GM21723 (cell line): ENCODE results near the gene TET2.

Experiments used
- ATAC-seq: cut with Tn5 transposase; IDR thresholded peaks from one replicate; pipeline ENCODE4 v1.9.1; 2021; ENCODE audit warnings: mild to moderate bottlenecking, moderate library complexity; ENCODE audit not compliant: unreplicated experiment

Gene TET2

GRCh38 chr4:105146276-105147015 is at the start of gene TET2:
TET2 (plus strand) TSS chr4:105146876; CDS start chr4:105233943, 87,067 bp downstream.
- peak; percentile 89 for ATAC-seq

GRCh38 chr4:105102016-105102415 is 44.7 kb upstream of the TET2 start:
- ATAC-seq, result no peak

DNA sequence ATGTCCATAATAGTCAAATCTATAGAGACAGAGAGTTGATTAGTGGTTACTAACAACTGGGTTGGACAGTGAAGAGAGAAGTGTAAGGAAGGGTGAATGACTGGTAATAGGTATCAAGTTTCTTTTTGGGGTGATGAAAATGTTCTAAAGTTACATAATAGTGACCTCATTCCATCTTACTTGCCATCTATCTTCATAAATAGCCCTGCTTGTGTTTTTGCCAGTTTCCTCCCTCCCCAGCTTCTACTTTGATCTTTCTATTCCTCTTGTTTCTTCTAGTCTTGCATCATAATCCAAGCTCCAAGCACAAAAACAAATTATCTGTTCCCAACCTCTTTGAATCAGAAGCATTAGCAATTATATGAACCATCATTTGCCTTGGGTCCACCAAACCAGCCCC is 40.2 kb upstream of the TET2 start:
- ATAC-seq, result no peak

- ATAC-seq, result no peak
Observed at GRCh38 chr4:105107095-105107856, 39.4 kb upstream of the TET2 start.

- no peak for ATAC-seq
Observed at GRCh38 chr4:105108971-105109370, 37.7 kb upstream of the TET2 start.

GRCh38 chr4:105112274-105112673 is 34.4 kb upstream of the TET2 start:
- ATAC-seq, result no peak

DNA sequence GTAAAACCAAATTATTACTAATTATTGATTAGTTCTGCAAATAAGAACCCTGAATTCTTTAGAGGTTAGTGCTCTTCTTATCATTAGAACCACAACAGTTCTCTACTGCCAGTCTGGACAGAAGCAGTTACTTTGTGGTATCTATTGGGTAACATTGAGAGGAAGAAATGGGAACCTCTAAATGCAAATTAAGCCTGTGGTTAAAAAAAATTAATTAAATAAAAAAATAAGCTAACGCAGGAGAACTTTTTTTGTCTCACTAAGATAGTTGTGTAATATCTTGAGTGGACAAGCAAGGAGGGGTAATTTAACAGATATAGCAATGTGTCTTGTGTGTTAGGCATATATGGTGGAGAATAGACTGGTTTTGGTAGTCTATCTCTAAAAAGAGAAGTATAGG is 32.9 kb upstream of the TET2 start:
- no peak for ATAC-seq

DNA sequence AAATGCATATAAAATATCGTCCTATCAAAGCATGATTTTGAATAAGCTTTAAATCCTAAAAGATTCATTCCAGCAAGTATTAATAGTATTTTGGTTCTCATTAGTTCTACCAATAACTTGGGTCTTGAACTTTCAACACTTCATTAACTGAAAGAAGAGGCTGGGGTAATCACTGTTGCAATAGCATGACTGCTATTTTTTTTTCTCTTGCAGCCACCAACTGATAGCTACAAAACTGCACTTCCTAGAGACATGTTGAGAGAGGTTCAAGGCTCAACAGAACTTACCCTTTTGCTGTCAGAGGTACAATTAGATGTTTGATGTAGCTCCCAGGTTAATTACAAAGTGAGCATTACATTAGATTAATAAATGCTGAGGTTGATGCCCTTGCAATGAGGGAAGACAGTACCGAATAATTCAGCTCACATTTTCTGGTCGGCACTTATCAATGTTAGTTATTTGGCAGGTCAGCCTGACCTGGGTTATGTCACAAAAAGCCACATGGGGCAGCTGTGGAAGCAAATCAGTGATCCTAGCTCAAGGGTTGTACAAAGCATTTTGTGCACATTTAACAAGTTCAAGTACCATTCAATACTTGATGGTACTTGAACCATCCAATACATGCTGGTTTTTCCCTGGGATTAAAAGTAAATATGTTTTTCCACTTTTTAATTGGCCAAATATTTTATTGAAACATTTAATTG is 29.9 kb upstream of the TET2 start:
- ATAC-seq, result no peak

DNA sequence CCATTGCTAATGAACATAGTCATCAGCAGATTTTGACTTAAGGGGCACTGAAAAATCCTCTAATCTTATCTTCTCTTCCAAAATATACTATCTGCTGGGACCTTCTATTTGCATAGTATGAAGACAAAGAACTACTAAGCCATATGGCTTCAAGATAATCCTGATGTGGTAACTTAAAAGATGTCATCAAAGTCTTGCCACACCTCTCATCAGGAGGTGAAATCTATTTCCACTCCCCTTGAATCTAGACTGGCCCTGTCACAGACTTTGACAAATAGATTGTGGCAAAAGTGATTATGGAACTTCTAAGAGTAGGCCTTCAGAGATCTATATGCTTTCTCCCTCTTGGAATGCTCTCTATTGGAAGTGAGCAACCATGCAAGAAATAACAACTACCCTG is 27.3 kb upstream of the TET2 start:
- ATAC-seq, result no peak

DNA sequence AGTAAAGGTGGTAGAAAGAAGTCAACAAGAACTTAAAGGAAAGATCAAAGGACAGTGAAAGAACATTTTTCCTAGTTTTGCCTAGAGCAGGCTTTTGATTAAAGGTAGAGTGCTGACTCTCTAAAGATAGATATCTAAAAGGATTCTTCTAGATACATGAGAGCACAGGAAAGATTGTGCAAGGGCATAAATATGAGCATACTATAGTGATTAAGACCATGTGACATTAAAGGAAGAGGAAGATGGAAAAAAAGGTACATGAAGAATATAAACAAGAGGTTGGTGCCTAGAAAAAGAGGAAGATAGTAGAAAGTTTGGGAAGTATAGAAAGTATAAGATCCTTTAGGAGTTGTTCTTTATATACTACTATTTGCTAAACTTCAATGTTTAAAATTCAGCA is 26.1 kb upstream of the TET2 start:
- no peak for ATAC-seq

- ATAC-seq, result no peak
Observed at GRCh38 chr4:105122350-105122749, 24.3 kb upstream of the TET2 start.

GRCh38 chr4:105126311-105127169 is 20.1 kb upstream of the TET2 start:
- ATAC-seq, result no peak

DNA sequence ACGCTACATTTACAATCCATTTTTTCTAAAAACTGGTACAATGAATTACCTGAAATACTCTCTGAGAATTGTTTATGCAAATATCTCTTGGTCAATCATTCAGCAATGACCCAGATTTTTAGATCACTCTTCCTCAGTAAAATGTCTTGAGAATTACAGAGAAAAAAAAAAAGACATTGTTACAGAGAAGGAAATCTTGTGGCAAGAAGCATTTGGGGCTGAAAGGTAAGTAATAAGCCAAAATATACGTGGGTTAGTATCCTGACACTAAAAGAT is 19.6 kb upstream of the TET2 start:
- no peak for ATAC-seq

- ATAC-seq, result no peak
Observed at GRCh38 chr4:105128208-105128607, 18.5 kb upstream of the TET2 start.

DNA sequence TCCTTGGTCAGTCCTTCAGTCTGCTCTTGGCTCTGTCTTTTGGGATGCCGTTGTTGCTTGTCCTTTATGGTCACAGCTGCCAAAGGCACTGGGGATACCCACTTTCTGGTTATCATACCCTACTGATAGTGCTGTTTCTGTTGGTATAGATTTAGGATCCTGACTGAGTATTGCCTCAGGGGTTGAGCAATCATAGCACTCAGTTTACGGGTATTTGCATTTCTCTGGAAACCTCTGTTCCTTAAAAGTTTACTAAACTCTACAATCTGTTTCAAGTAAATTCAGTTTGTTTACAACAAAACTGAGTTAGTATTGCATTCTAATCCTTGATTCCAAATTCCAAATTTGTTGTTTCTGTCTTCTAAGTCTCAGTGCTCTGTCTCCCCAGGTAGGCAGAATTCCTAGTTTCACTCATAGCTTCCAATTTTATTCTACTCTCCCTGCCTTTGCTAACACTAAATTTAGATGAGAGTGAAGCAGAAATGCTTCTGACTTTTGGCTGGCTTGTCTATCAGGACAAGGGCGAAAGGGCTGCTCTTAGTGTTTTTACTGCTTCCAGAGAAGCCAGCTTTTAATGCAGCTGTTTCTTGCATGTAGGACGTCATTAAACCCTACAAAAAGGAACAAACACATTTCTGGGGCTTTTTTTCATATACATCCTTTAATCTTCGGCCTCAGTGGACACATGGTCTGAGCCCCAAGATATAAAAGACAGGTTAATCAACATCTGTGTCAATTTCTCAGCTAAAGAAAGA is 17.2 kb upstream of the TET2 start:
- ATAC-seq, result no peak

DNA sequence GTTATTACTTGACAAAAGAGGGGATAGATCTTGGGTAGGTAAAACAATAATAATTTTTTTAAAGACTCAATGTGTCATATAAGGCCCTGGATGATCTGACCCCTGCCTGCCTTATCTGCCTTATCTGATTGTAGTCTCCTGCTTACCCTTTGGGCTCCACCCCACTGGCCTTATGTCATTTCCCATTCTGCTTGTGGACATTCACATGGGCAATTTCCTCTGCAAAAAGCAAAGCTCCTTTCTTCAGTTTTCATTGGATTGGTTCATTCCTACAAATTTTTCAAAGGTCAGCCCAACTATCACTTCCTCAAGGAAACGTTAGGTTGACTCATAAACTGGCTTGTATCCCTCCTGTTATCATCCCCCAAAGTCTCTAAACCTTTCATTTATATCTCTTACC is 15.7 kb upstream of the TET2 start:
- no peak for ATAC-seq

DNA sequence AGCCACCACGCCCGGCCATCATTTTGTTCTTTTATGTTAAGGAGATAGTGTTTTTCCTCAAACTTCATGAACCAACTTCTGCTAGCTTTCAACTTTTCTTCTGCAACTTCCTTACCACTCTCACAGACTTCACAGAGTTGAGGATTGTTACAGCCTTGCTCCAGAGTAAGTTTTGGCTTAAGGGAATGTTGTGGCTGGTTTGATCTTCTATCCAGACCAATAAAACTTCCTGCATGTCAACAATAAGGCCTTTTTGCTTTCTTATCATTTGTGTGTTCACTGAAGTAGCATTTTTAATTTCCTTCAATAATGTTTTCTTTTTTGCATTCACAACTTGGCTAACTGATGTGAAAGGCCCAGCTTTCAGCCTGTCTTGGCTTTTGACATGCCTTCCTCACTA is 12.7 kb upstream of the TET2 start:
- no peak for ATAC-seq

DNA sequence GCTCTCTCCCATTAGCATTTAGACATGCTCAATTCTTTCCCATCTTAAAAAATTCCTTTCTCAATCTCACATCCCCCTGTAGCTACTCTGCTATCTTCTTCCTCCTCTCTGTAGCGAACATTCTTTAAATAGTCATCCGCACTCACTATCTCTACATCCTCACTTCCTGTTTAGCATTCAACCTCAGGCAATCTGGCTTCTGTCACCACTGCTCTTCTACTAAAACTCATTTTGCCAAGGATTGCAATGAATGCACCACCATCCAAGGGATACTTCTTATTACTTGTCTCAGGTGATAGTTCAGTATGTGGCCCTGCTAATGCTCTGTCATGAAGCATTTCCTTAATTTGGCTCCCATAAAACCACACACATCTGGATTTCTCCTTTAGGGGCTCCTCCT is 10.9 kb upstream of the TET2 start:
- ATAC-seq, result no peak

DNA sequence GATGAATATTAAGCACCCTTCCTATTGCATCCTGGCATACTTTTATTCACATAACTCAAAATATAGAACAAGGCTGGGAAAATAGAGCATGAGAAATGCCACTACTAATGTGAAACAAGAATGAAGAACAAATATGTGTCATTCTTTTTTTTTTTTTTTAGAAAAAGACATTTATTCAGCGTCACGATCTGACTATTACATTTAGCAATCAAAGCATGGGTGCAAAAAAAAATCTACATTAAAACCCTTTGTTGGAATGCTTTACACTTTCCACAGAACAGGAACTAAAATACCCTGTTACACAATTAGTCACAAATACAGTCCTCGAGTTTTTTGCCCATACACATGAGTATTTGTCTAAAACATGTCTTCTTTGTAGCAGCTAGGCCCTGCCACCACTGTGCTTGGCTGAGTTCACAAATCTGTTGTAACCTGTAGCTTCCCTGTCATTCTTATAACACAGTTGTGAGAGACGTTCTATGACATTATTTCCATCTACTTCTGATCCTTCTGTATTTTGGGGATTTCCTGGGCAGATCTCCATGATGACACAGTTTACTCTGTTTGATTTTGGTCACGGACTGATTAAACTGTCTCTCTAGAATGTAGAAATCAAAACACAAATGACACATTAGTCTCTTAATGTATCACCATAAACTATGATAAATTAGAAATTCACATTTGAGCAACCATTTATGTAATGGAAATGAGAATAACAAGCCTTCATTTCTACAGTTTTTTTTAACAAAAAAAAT is 9.4 kb upstream of the TET2 start:
- no peak for ATAC-seq

DNA sequence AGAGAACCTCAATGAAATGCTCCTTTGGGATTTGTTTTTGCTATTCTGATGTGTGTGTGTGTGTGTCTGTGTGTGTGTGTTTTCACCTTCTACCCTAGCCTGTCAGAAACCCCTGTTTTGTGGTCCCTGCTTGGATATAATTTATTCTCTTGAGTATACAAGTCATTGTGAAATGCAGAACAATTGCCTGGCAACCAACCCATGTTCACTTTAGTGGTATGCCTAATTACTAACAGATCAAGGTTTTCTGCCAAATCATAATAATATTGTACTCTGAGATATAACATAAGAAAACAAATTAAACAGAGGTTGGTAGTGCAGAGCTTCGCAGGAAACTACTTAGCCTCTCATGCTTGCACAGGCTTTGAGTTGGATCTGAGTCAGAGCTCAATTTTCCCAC is 7.0 kb upstream of the TET2 start:
- no peak for ATAC-seq
